Measurements from ENCODE around the gene DLK1.

- TF ChIP-seq POLR2AphosphoS5 (IDR thresholded peaks at IDR 0.05; ENCODE audit: insufficient read depth in 1 of 2, low read depth in 1 of 2) (no peak), POLR2A (IDR thresholded peaks at IDR 0.05) (no peak), CTCF (IDR thresholded peaks at IDR 0.05) (no peak)
Observed at GRCh38 chr14:100728962-100729361, 2.3 kb downstream of the DLK1 start.

Measured in vagina (tissue), 2 donors.